Measurements from ENCODE around the gene CFAP161. TPM values are rescaled to one million over a fixed set of nuclear protein-coding genes. Genes with fewer than 3 reads are reported as not detected.

The CFAP161 gene
- total and polyA plus RNA-seq, 2 experiments from 2014 or later = 0.13 TPM; not detected in 1

GRCh38 chr15:81166636-81167305 lies 32.7 kb downstream of the CFAP161 start:
- no peak for ATAC-seq
- Histone ChIP-seq H3K4me2 (no peak overlapping the region), H3F3A (replicated peaks; ENCODE audit: low read depth) (no peaks in the 10 kb centered on the region), H3K27ac (ENCODE audit: low read depth) (no peak overlapping the region), H3K4me3 (no peak overlapping the region), H3K79me2 (replicated peaks; ENCODE audit: insufficient read depth) (no peaks in the 10 kb centered on the region), H3K36me3 (ENCODE audit: insufficient read depth) (no peaks in the 10 kb centered on the region), H4K20me1 (replicated peaks; ENCODE audit: insufficient read depth) (no peaks in the 10 kb centered on the region), H3K27me3 (ENCODE audit: insufficient read depth) (no peaks in the 10 kb centered on the region), H3K4me1 (ENCODE audit: insufficient read depth) (no peaks in the 10 kb centered on the region), H3K9me2 (ENCODE audit: insufficient read depth) (0 out of 2 replicates have a peak, but pooled peaks cover 3% of the 10 kb centered on the region), H2AFZ (no peak overlapping the region)
- TF ChIP-seq EZH2phosphoT487 (IDR thresholded peaks at IDR 0.05; ENCODE audit: unreplicated experiment) (no peak), ZNF462 (CRISPR knock-in tag; IDR thresholded peaks at IDR 0.05) (no peak)
- H3K4me1 Mint-ChIP-seq = no peaks in the 10 kb centered on the region
- H3K4me3 Mint-ChIP-seq = no peak overlapping the region
- no peak overlapping the region for H3K27ac Mint-ChIP-seq
- no peak for DNase-seq (ENCODE audit: low spot score)
- peaks cover 3% of the 10 kb centered on the region for H3K27me3 Mint-ChIP-seq (ENCODE audit: insufficient read depth, low read depth, poor library complexity)
- H3K9me3 Mint-ChIP-seq = peaks cover 8% of the 10 kb centered on the region; the same call in 2 of the 3 replicates
- H3K36me3 Mint-ChIP-seq (ENCODE audit: low read depth) = no peaks in the 10 kb centered on the region

GRCh38 chr15:81168131-81168526 lies 34.1 kb downstream of the CFAP161 start:
- H3F3A ChIP-seq (replicated peaks; ENCODE audit: low read depth) = no peaks in the 10 kb centered on the region
- H3K27ac Mint-ChIP-seq = no peak overlapping the region
- no peaks in the 10 kb centered on the region for H3K4me1 ChIP-seq (ENCODE audit: insufficient read depth)
- no peaks in the 10 kb centered on the region for H3K36me3 Mint-ChIP-seq (ENCODE audit: low read depth)
- no peak overlapping the region for H3K4me3 Mint-ChIP-seq
- no peaks in the 10 kb centered on the region for H3K4me1 Mint-ChIP-seq
- no peak overlapping the region for H3K4me2 ChIP-seq
- peaks cover 8% of the 10 kb centered on the region; the same call in 2 of the 3 replicates for H3K9me3 Mint-ChIP-seq
- H3K9me2 ChIP-seq (ENCODE audit: insufficient read depth) = no peaks in the 10 kb centered on the region
- no peaks in the 10 kb centered on the region for H3K36me3 ChIP-seq (ENCODE audit: insufficient read depth)
- no peak overlapping the region for H2AFZ ChIP-seq
- no peak overlapping the region for H3K27ac ChIP-seq (ENCODE audit: low read depth)
- no peaks in the 10 kb centered on the region for H3K27me3 ChIP-seq (ENCODE audit: insufficient read depth)
- ATAC-seq (no peak), DNase-seq (ENCODE audit: low spot score) (no peak)
- H4K20me1 ChIP-seq (replicated peaks; ENCODE audit: insufficient read depth) = no peaks in the 10 kb centered on the region
- peaks cover 3% of the 10 kb centered on the region for H3K27me3 Mint-ChIP-seq (ENCODE audit: insufficient read depth, low read depth, poor library complexity)
- no peak overlapping the region for H3K4me3 ChIP-seq
- no peaks in the 10 kb centered on the region for H3K79me2 ChIP-seq (replicated peaks; ENCODE audit: insufficient read depth)
- no peak for TF ChIP-seq POLR2AphosphoS5 (IDR thresholded peaks at IDR 0.05; ENCODE audit: low read depth)
- TF ChIP-seq STAT1 (IDR thresholded peaks at IDR 0.05; ENCODE audit: unreplicated experiment) = no peak
- no peak for TF ChIP-seq NANOG (IDR thresholded peaks at IDR 0.05; ENCODE audit: borderline replicate concordance)
- no peak for TF ChIP-seq ZNF462 (CRISPR knock-in tag; IDR thresholded peaks at IDR 0.05)
- TF ChIP-seq ZNF114 (CRISPR knock-in tag; IDR thresholded peaks at IDR 0.05) = no peak

Measured in GM23338 (cell line).